DND-41 (cell line): ENCODE results near the gene MAP2K5.

Source experiments
- ATAC-seq: fragments of 200-7000 bp; cut with Tn5 transposase; 3 replicates; pipeline ENCODE4 v1.9.1; 2021; ENCODE audit warnings: low read depth; ENCODE audit not compliant: insufficient read depth
- DNase-seq: peaks from one replicate; pipeline ENCODE4 v3.0.0-alpha.2; 2020
- H2AFZ ChIP-seq: 2 replicates; pipeline ENCODE4 v1.6.0; 2012; ENCODE audit warnings: low read depth, low read length
- H3K27ac ChIP-seq: 2 replicates; pipeline ENCODE4 v1.5.1; 2012; ENCODE audit warnings: low read length, inconsistent platforms
- H3K27me3 ChIP-seq: fragments of 200-600 bp; sonication (generic); 2 replicates; pipeline ENCODE4 v1.6.0; 2012; ENCODE audit warnings: low read length, mild to moderate bottlenecking, inconsistent platforms; ENCODE audit not compliant: insufficient read depth, poor library complexity
- H3K36me3 ChIP-seq: 2 replicates; pipeline ENCODE4 v1.5.1; 2012; ENCODE audit warnings: low read length, inconsistent platforms; ENCODE audit not compliant: insufficient read depth
- H3K4me1 ChIP-seq: 2 replicates; pipeline ENCODE4 v1.5.1; 2012; ENCODE audit warnings: mild to moderate bottlenecking, low read length; ENCODE audit not compliant: insufficient read depth
- H3K4me2 ChIP-seq: 2 replicates; pipeline ENCODE4 v1.6.0; 2012; ENCODE audit warnings: mild to moderate bottlenecking, moderate library complexity, low read length, inconsistent platforms; ENCODE audit not compliant: insufficient read depth
- H3K4me3 ChIP-seq, 2 experiments: fragments of 200-600 bp in 1 of 2; shearing (Covaris generic) in 1 of 2; 2 replicates each; pipeline ENCODE4 v1.5.1; 2012 to 2016; ENCODE audit warnings: inconsistent platforms in 2 of 2, low read length in 2 of 2, mild to moderate bottlenecking in 2 of 2, low read depth in 1 of 2, moderate library complexity in 1 of 2
- H3K79me2 ChIP-seq: 2 replicates; pipeline ENCODE4 v1.6.0; 2012; ENCODE audit warnings: low read length, inconsistent platforms; ENCODE audit not compliant: insufficient read depth
- H3K9ac ChIP-seq: 2 replicates; pipeline ENCODE4 v1.6.0; 2012; ENCODE audit warnings: low read depth, mild to moderate bottlenecking, inconsistent platforms, low read length, moderate library complexity
- H3K9me3 ChIP-seq: 2 replicates; pipeline ENCODE4 v1.5.1; 2012; ENCODE audit warnings: low read length, moderate library complexity, mild to moderate bottlenecking, inconsistent platforms; ENCODE audit not compliant: insufficient read depth, severe bottlenecking
- H4K20me1 ChIP-seq: 2 replicates; pipeline ENCODE4 v1.6.0; 2012; ENCODE audit warnings: low read length; ENCODE audit not compliant: insufficient read depth
- CTCF ChIP-seq: IDR thresholded peaks from 2 replicates; pipeline ENCODE4 v1.5.1; 2012; ENCODE audit warnings: borderline replicate concordance, low read length, moderate library complexity, mild to moderate bottlenecking; ENCODE audit not compliant: poor library complexity, severe bottlenecking; ENCODE audit errors: extremely low read depth
- EZH2 ChIP-seq: IDR thresholded peaks from 3 replicates; pipeline ENCODE4 v1.6.1; 2012; ENCODE audit warnings: borderline replicate concordance, low read depth, mild to moderate bottlenecking, moderate library complexity, low read length, inconsistent platforms; ENCODE audit not compliant: severe bottlenecking

MAP2K5 gene

GRCh38 chr15:67854358-67854757, 311.9 kb downstream of the MAP2K5 start:
- no peak for ATAC-seq
- Histone ChIP-seq H3K4me2 (no peak overlapping the region), H3K27me3 (no peaks in the 10 kb centered on the region), H4K20me1 (no peaks in the 10 kb centered on the region), H3K9ac (no peak overlapping the region), H3K4me1 (no peaks in the 10 kb centered on the region), H2AFZ (no peak overlapping the region), H3K27ac (no peak overlapping the region), H3K9me3 (peaks cover 3% of the 10 kb centered on the region), H3K4me3 (no peak overlapping the region), H3K36me3 (no peaks in the 10 kb centered on the region), H3K79me2 (no peaks in the 10 kb centered on the region)
- TF ChIP-seq CTCF (no peak), EZH2 (no peak)
- no peak for DNase-seq

GRCh38 chr15:67855842-67856241, 313.3 kb downstream of the MAP2K5 start:
- TF ChIP-seq EZH2, result no peak
- no peak for TF ChIP-seq CTCF
- H3K9ac ChIP-seq, result no peak overlapping the region
- no peaks in the 10 kb centered on the region for H3K79me2 ChIP-seq
- no peak overlapping the region for H3K27ac ChIP-seq
- ATAC-seq (no peak), DNase-seq (no peak)
- H3K27me3 ChIP-seq, result no peaks in the 10 kb centered on the region
- H3K4me1 ChIP-seq, result no peaks in the 10 kb centered on the region
- no peaks in the 10 kb centered on the region for H3K36me3 ChIP-seq
- no peaks in the 10 kb centered on the region for H3K9me3 ChIP-seq
- H3K4me2 ChIP-seq, result no peak overlapping the region
- H3K4me3 ChIP-seq, result no peak overlapping the region
- no peaks in the 10 kb centered on the region for H4K20me1 ChIP-seq
- no peak overlapping the region for H2AFZ ChIP-seq
